GM04503 (cell line): ENCODE results near the gene ERN1.
"Not testable (repeated sequence)": the region's sequence is repeated elsewhere in the genome, so short reads cannot be mapped to it uniquely, and the experiment has no call there.

ENCODE experiments used
- DNase-seq: peaks from one replicate; pipeline ENCODE4 v3.0.0-alpha.2; 2012; ENCODE audit warnings: low read depth

Gene ERN1

DNA sequence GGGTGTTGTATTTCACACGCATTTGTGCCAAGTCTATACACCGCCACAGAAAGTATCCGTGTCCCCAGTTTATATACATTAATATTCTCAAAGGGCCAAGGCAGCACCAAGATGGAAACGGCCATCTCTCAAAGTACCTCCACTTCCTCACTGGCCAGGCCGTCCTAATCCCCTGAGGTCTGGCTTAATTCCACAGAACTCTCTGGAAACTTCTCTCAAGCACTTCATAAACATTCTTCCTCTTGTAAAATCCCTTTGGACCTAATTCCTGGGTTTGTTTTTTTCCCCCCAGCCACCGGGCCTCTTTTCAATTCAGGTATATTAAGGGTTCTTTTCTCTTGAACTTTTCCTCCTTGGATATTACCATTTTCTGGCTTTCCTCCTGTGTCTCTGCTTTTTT lies 5.1 kb upstream of the ERN1 start:
- no peak for DNase-seq

DNA sequence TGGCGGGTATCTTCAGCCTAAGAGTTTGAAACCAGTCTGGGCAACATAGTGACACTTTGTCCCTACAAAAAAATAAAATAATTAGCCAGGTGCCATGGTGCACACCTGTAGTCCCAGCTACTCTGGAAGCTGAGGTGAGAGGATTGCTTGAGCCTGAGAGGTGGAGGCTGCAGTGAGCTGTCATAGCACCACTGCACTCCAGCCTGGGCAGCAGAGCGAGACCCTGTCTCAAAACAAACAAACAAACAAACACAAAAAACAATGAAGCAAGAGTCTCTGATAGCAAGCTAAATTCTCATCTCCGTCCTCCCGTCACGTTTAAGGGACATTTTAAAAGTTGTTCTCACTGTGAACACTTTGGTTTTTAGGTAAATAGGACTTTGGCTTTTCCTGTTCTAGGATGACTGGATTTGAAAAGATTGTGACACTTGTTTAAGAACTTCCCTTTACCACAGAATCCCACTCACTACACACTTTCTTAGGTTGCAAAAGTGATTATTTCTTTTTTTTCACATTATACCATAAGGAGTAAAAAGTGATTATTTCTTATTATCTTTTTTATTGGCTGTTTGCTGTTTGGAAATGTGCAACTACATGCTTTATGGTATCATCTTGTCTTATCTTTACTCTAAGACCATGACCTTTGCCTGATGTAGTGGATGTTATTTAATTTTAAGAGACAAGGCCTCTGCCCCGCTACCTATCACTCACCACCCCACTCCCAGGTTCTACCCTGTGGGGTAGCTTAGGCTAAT lies 4.4 kb upstream of the ERN1 start:
- no peak for DNase-seq

DNA sequence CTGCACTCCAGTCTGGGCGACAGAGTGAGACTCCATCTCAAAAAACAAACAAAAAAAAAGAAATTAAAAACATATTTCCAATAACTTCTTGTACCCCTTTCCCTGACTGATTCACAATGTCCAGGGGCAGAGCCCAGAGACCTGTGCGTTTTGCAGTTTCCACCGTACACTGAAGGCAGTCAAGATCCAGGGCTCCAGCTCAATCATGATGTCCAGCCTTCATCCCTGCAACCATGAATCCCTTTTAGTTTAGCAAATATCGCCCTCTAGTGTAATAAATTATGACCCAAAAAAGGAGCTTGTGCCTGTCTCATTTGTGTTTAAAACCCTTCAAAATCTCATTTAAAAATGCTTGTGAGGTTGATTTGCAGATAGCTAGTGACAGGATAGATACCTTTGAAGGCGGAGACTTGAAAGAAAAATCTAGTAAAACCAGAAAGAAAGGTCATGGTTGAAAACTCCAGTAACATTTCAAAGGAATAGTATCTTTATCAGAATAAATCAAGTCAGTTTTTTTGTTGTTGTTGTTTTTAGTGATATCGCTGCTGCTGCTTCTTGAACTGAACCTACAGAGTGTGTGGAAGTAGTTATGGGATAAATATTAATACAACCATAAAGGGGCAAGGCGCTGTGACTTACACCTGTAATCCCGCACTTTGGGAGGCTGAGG lies 3.7 kb upstream of the ERN1 start:
- DNase-seq = no peak

DNA sequence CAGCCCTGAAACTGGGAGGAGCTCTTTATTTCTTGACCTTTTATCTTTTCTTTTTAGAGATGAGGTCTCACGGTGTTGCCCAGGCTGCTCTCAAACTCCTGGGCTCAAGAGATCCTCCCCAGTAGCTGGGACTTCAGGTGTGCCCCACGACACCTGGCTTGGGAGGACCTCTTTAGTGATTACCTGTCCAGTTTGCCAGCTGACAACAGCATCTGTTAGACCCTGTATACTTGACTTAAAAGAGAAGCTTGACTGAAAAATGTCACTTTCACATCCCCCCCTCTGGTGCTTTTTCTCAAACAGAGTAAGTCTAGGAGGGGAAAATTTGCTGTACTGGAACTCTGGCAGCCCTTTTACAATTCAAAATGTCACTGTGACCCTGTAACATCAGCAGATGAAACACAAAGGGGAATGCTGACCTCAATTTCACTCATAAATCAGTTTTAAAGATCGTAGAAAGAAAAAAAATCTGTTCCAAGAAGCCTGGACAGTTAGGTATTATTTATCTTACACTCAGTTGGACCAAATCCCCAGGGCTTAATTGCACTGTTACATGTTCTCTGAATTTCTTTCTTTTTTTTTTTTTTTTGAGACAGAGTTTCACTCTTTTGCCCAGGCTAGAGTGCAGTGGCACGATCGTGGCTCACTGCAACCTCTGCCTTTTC lies 1.8 kb upstream of the ERN1 start:
- no peak for DNase-seq

DNA sequence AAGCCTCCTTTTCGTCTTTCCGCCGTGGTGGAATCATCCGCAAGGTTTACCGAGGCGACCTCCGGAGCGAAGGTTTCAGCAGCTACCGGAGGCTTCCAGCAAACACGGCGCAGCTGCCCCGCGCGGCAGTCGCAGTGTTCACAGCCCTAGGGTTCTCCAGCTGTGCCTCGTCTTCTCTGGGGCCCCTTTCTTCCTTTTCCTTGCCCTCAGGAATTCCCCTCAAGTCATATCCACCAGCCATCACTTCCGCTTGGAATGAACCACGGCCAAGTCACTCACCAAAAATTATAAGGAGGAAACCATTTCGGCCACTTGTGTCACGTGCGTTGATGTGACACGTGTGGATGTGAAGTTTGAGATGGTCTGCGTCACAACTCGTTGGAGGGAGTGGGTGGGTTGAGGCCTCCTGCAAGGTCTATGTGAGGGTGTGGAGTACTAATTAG lies 636 bp upstream of the ERN1 start:
- no peak for DNase-seq

DNA sequence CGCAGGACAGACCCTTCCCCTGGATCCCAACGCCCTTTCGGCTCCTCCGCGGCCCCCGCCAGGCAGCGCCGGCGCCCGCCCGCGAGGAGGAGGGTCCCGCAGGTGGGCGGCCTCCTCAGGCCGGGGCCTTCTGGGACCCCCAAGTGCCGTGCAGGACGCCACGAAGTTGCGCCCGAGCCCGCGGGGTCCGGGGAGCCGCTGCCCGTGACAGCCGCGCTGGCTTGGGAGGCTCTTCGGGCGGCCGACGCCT lies 504 bp downstream of the ERN1 start:
- DNase-seq = no peak

DNA sequence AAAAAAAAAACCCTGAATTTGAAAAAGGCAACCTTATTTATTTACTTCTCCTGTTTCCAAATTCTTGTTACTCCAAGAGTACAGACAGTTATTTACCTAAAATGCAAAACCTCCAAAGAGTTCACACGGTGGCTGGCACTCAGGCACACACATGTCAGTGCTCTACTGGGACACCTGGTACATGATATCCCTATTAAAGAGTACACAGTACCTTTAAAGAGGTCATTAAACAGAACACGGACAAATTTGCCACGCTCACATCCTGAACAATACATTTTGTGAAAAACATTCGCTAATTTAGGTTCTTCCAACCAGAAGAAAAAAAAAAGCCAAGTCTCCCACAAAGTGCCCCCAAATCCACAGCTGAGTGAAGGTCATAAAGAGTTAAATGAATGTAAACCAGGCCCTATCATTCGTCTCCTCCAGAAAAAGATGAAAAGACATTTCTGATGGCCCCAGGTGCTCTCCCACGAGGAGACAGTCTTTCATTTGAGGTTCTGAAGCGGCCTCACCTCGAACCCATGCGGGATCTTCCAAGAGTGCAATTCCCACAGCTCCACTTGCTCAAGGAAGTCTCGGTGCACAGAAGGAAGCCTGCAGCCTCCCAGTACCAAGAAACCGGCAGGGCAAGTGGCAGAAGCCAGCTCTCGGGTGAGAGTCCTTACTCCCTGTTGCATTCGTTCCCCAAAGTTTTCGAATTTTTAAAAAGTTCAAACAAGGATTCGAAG lies 993 bp downstream of the ERN1 start:
- no peak for DNase-seq

DNA sequence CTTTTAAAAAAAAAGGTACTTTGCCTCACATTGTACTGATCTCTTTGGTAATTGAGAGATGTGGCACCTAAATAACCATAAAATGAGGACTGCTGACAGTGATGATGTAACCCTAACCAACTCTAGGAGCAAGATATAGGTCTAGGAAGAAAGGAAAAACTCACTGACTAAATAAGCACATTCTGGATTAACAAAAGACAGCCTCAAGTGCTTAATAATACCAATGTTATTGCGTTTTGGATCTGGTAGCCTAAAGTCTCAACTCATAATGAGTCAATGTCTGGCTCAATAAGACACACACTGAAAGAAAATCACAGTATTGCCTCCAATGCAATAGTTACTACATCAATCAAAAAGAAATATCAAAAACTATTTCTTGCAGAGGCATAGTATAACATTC lies 3.0 kb downstream of the ERN1 start:
- DNase-seq = no peak

DNA sequence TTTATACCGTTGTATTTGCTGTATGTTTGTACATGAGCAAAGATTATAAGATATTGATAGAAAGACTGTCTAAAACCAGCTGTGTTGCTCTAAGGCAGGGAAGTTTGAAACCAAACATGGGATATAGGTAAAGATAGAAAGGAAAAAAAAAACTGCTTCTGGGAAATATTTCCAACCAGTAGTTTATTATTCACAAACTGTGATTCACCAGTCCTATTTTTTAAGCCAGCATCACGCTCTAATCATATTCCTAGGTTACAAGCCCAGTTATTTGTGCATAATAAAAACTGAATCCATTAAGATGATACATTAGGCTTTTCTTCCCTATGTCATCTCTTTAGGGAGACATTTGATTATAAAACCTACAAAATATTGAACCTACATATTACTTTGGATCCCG lies 4.0 kb downstream of the ERN1 start:
- no peak for DNase-seq

DNA sequence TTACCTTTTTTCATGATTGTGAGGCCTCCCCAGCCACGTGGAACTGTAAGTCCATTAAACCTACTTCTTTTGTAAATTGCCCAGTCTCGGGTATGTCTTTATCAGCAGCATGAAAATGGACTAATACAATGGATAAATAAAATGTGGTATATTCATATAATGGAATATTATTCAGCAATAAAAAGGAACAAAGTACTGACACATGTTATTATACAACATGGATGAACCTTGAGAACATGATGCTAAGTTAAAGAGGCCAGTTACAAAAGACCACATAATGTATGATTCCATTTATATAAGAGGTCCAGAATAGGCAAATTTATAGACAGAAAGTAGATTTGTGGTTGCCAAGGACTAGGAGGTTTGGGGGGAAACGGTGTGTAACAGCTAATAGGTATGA lies 5.3 kb downstream of the ERN1 start:
- no peak for DNase-seq

DNA sequence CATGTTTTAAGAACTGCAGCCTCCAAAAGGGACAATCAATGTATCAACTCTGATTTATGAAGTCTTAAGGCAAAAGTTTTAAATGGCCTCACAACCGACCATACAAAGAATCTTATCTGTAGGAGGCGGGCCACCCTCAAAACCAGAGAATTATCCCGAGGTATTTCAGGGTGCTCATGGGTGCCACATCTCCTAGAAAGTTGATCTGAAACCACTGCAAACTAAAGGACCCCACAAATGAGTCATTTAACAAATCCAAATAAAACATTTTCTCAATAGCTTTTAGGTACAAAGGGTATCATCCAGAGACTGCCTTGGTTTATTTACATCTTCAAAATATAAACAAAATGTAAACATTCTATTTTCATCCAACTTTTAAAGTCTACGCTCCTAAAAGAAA lies 6.8 kb downstream of the ERN1 start:
- no peak for DNase-seq

DNA sequence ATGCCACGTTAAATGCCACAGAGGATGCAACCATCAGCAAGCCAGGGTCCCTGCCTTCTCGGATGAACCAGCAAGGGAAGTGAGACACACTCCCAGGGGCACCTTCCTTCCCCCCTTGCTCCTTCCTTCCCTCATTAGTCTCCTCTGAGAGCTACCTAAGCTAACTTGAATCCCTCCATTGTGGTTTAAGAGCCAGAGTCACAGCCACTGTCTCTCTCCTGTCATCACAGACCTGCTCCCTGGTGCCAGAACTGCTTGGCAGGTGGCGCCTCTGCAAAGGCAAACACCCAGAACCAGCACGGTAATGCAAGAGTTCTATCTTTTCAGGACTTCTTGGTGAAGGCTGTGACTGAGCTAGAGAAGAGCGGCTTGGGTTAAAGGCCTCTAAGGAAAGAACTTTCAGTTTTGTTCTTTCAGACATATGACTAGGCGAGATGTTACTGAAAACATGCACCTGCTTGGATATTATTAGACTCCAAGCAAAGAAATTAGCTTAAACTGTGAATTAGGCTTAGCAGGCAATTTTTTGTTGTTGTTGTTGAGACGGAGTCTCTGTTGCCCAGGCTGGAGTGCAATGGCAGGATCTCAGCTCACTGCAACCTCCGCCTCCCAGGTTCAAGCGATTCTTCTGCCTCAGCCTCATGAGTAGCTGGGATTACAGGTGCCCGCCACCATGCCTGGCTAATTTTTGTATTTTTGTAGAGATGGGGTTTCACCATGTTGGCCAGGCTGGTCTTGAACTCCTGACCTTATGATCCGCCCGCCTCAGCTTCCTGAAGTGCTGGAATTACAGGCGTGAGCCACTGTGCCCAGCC lies 8.8 kb downstream of the ERN1 start:
- DNase-seq = not testable (repeated sequence)

DNA sequence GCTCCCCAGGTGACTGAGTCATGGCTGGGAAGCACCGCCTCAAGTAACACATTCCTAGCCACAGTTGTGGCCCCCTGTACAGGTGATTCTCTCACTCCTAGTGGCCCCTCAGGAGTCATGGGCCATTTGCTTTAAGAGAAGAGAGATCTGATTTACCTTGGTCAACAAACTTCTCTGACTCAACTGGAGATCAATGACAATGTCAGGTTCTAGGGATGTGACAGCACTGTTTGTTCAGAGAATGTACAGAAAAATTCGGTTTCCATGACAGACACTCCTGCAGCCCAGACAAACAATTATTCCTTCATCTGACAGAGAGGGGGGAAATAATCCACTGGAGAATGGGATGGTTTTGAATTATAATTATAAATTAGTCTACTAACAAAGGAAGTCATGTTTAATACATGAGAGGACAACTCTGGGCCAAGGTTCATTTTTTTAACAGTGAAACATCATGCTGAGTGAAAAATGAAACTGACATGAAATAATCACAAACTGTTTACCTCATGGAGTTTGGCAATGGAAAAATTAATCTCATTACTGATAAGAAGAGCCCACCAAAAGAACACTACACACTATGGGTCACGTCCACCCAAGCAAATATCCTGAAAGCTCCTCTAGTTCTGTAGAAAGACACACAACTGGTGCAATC lies 9.7 kb downstream of the ERN1 start:
- DNase-seq = no peak

DNA sequence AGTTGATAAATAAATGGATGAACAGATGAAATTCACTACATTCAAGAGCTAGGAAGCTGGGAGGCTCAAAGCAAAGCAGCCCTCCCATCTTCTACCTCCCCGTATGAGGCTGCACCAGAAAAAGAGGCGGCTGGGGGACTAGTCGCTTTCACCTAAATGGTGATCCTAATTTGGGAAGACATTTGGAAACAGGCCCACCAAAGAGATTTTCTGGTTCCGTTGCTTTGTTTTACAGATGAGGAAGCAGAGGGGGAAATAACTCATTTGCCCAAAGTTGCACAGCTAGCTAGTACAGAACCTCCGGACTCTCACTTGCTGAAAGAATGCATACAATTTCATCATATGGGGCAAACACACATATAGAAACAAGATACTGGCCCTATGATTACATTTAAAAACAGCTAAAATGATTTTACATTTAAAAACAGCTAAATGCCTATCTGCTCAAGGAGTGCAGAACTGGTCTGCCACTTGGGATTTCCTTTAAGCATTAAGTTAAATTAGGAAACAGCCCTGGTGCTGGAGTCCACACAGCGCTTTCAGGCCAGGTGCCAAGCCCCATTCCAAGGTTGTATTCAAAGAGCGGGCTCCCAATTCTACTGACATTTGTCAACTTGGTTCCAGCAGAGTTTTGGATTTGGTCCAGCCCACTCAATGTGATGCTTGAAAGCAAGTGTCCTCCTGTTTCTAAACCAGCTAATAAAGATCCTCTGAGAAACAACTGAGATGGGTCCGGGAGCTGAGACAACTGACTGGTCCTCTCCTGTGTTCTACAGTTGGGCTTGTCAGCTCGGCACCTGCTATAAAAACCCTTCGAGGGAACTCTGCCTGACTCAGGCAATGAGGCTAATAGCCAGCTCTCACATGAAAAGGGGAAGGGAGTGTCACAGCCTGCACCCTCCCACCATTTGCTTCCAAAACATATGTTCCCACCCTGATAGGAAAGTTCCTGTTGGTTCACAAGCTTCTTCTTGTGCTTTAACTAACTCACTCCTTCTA lies 11.7 kb downstream of the ERN1 start:
- no peak for DNase-seq

DNA sequence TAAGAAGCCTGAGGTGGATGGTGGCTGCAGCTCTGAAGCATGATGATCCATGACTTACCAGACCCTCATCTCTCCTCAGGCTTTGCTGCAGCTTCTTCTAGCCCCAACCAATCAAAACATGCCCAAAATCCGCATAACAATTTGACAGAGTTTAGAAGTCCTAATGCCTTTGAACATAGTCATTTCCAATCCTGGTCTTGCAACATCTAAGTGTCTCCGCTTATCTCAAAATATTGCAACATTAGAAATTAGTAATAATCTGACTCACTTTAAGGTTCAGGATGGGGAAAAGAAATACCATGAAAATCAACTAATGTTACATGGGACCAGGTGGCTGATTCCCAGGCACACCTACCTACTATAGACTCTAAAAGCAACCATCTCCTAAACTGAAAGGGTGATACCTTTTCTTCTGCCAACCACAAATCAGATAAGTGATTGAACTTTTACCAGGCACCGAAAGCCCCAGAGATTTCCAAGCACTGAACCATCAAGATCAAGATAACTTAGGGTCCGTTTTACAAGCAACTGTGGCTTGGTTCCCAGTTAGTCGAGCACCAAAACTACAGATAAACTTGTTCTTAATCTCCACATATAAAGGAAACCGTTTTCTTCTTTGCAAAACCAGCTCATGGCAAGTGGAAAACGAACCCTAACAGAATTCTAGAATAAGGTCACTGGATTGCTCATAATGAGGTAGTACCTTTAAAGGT lies 14.0 kb downstream of the ERN1 start:
- no peak for DNase-seq

DNA sequence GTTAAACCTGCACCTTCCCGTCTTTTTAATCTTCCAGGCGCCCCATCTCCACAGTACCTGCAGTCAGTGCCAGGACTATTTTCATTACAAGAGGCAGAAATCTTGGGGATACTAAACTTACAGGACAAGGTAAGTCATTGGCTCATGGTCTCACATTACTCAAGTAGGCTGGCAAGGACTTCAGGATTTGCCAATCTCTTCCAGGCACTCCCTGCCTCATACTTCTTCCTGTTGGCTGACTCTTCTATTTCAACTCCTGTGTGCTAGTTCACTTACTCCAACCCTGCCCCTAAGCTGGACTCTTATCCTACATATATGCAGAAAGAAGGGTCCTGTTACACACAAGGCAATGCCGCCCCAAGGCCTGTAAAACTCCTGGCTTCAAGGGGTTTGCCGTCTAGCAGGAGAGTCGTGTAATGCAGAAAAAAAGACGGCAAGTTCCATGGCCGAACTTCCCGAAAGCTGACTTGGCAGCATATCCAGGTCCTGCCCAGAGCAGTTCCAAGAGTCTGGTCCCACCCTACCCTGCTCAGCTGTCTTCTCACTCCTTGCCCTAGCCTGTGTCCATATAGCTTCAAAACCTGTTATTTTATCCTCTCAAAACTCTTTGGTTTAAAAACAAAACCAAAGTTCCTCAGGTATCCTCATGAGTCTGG lies 14.8 kb downstream of the ERN1 start:
- no peak for DNase-seq

DNA sequence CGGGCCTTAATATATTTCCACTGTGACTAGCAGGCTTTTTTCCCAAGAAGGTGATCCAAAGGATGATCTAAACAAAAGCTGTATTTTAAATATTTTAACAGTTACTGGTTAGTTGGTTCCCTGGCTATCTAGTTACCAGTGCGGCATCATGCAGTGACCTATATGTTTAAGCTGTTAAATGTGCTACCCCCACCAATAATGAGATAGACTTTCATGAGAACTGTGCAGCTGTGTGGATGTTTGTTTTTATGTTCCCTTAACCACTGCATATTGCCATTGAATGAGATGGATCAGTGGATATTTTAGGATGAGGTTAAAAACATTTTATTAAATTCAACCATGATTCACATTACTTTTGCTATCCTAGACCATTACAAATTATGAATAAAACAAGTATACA lies 16.9 kb downstream of the ERN1 start:
- no peak for DNase-seq

DNA sequence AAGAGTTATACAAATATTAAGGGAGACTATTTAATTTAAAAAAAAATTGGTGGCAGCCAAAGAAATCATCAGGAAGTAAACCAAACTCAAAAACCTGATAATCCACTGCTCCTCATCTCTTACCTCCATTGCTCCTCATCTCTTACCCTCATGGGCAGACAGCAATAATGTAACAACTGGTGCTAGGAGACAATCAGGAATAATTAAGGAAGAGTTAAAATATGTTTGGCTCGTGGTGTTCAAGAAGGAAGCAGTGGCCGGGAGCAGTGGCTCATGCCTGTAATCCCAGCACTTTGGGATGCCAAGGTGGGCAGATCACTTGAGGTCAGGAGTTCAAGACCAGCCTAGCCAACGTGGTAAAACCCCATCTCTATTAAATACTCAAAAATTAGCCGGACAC lies 18.1 kb downstream of the ERN1 start:
- DNase-seq = no peak
